Measurements from ENCODE around the gene PITHD1.
"Not testable (repeated sequence)": the region's sequence is repeated elsewhere in the genome, so short reads cannot be mapped to it uniquely, and the experiment has no call there.

PITHD1 gene

DNA sequence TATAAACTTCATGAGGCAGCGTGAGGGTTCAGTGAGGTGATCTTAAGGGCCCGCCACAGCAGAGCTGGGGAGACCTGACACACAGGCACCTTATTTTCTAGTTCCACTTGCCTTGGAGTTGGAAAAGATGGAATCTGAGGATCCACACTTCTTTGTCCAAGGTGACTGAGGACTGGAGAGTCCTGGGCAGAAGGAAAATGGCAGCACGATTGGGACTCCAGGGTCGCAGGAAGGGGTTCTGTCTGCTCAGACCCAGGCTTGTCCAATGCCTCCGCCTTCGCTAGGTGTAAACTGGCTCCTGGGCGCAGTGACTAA lies 21.0 kb downstream of the PITHD1 start:
- no peak for DNase-seq (ENCODE audit: low read depth in 2 of 2)

- DNase-seq (ENCODE audit: low read depth in 2 of 2): no peak
These were observed 21.6 kb downstream of the PITHD1 start for GRCh38 chr1:23799570-23800399.

- DNase-seq (ENCODE audit: low read depth in 2 of 2): peak; percentile 93 to 98
These were observed 22.5 kb downstream of the PITHD1 start, which contains the start of gene GALE for GRCh38 chr1:23800400-23801337. Gene GALE, minus strand, starts transcription at chr1:23800754. Its CDS starts 1,747 bp downstream, at chr1:23799007.

- DNase-seq (ENCODE audit: low read depth in 2 of 2): no peak
These were observed 23.1 kb downstream of the PITHD1 start for GRCh38 chr1:23801338-23801748.

GRCh38 chr1:23801876-23802275 lies 23.7 kb downstream of the PITHD1 start:
- no peak for DNase-seq (ENCODE audit: low read depth in 2 of 2)

DNA sequence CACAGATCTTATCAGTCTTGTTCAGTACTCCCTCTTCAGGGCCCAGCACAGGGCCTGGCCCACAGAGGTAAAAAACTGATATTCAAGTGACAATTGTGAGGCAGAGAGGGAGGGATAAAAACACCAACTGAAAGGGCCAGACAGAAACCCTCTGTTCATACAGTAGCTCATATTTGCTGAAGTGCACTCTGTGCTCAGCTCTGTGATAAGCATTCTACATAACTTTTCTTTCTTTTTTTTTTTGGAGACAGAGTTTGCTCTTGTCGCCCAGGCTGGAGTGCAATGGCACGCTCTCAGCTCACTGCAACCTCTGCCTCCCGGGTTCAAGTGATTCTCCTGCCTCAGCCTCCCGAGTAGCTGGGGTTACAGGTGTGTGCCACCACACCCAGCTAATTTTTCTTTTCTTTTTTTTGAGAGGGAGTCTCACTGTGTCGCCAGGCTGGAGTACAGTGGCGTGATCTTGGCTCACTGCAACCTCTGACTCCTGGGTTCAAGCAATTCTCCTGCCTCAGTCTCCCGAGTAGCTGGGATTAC lies 24.7 kb downstream of the PITHD1 start:
- DNase-seq (ENCODE audit: low read depth in 2 of 2): not testable (repeated sequence)

DNA sequence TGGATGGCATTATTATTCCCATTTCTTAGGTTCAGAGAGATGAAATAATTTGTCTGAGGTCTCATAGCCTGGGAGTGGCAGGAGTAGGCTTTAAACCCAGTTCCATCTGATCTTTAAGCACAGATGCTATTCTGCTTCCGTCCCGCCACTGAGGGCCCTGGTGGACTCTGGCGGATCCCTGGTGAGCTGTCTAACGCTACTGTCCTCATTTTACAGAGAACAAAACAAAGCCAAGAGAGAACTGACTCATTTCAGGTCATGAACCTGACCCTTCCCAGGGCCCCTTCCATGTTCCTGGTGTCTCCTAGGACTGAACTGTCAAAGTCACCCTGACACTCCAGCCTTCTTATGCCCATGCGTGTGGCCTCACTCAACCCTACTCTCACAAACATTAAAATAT lies 25.5 kb downstream of the PITHD1 start:
- DNase-seq (ENCODE audit: low read depth in 2 of 2): no peak

- DNase-seq (ENCODE audit: low read depth in 2 of 2): no peak
These were observed 26.1 kb downstream of the PITHD1 start for GRCh38 chr1:23804183-23804835.

DNA sequence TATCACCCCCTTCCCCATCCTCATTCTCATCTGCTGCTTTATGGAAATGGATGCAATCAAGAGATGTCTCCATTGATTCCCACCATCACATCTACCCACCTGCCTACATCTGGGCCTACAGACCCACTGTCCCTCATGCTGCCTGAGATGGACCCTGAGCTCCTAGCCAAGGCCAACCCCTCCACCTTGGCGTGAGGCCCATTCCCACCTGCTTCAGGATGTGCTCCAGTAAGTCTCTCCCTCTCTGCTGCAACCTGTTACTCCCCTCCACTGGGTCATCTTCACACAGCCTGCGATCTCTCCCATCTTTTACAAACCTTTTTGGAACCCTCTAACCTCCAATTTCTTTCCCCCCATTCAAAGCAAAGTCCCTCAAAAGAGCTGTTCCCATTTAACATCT lies 26.8 kb downstream of the PITHD1 start:
- no peak for DNase-seq (ENCODE audit: low read depth in 2 of 2)

DNA sequence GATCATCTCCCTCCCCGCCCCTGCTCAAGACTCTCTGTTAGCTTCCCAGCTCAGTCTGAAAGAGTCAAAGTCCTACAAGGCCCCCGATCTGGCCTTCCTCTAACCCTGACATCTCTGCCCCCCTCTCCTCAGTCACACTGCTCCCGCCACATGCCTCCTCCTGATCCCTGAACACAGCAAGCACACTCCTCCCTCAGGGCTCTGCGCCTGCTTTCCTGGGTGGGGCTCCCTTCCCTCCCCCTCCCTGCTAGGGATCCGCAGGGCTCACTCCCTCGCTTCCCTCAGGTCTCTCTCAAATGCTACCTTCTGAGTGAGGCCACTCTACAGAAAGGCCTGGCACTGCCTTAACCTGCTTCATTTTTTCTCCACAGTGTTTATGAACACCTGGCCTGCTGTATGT lies 28.1 kb downstream of the PITHD1 start:
- no peak for DNase-seq (ENCODE audit: low read depth in 2 of 2)

- no peak for DNase-seq (ENCODE audit: low read depth in 2 of 2)
These were observed 29.2 kb downstream of the PITHD1 start for GRCh38 chr1:23807453-23807852.

GRCh38 chr1:23809751-23810171 lies 31.5 kb downstream of the PITHD1 start:
- DNase-seq (ENCODE audit: low read depth in 2 of 2): peak; percentile 64

DNA sequence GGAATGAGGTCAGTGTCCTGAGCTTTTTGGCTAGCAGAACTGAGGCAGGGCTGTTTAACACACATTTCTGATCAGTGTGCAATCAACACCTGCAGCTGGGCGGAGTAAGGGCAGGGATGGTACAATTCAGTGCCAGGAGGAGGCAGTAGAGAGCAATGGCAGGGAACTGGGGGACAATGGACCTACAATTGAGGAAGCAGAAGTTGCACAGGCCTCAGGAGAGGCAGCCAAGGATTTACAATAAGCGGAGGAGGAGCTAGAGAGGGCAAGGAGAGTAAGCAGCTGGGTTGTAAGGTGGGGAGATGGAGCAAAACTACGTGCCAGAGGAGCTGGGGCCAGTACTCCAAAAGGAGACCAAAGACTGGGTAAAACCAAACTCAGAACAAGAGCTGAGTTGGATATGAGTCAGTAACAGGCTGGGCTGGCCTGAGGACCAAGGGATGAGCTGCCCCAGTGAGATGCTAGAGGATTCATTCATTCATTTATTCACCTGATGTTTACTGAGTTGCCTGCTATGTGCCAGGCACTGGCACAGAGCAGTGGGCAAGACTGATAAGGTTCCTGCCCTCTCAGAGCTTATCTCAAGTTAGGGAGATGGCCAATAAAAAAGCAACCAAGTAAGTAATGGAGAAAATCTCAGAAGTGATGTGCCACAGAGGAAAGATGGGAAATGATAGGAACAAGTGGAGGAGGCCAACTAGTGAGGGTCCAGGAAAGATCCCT lies 32.8 kb downstream of the PITHD1 start:
- no peak for DNase-seq (ENCODE audit: low read depth in 2 of 2)

GRCh38 chr1:23814016-23814415 lies 35.8 kb downstream of the PITHD1 start:
- DNase-seq (ENCODE audit: low read depth in 2 of 2): no peak

- DNase-seq (ENCODE audit: low read depth in 2 of 2): no peak
These were observed 38.1 kb downstream of the PITHD1 start for GRCh38 chr1:23816361-23816760.

GRCh38 chr1:23816906-23817305 lies 38.7 kb downstream of the PITHD1 start:
- no peak for DNase-seq (ENCODE audit: low read depth in 2 of 2)

DNA sequence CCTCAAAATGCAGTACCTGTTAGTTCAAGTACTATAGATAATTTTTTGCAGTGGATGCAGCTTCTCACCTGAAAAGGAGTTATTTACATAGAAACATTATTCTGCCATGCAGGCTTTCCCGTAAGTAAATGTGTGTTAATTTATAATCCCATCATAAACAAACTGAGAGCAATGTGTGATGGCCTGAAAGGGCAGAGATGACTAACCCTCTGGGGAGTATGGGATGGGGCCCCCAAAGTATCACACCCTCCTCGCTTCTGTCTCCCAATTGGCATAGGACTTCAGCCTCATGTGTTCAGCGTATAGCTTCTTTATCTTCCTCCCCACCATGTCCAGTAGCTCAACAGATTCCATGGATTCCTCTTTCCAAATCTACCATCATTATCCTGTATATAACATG lies 39.4 kb downstream of the PITHD1 start:
- no peak for DNase-seq (ENCODE audit: low read depth in 2 of 2)

DNA sequence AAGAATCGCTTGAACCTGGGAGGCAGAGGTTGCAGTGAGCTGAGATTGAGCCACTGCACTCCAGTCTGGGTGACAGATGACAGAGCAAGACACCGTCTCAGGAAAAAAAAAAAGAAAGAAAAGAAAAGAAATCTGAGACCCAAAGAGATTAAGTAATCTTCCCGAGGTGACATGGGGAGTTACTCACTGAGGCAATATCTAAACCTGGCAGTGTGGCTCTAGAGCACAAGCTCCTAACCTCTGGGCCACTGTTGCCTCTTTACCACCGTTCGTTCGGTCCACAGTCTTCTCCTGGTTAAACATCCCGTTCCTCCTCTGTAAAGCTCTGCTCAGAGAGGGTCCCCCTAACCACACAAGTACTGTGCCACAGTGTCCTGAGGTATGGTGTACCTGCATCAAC lies 45.5 kb downstream of the PITHD1 start:
- DNase-seq (ENCODE audit: low read depth in 2 of 2): no peak

DNA sequence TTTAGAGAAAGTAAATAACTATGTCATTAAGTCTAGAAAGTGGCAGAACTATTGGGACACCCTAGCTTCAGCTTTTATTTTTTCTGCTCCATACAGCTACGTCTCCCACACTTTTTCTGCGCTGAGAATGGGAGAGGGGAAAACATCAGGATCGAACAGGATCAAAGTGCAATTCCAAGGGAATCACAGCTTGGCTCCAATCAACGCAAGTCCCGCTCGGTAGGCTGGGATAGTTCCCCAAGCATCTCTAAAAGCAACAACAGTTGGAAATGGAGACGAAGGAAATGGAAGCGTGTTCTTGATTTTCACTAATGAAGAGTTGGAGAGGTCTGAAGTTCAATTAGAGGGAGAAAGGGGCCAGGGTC lies 46.5 kb downstream of the PITHD1 start:
- DNase-seq (ENCODE audit: low read depth in 2 of 2): no peak

GRCh38 chr1:23825076-23825761 lies 47.0 kb downstream of the PITHD1 start, which contains the start of gene HMGCL:
Gene HMGCL, minus strand, starts transcription at chr1:23825429. Its CDS starts 14 bp downstream, at chr1:23825415.
- peak; percentile 60 to 72 for DNase-seq (ENCODE audit: low read depth in 2 of 2)

All from stimulated activated CD4-positive, alpha-beta T cell treated with anti-CD3 and anti-CD28 coated beads, Interleukin-1b, Interleukin-23, amount 100 ng/mL, for 1 hour (primary cell).